Kasumi-1 (cell line): Measurements from ENCODE around the gene H2BK1.

Experiments used
- DNase-seq, 2 experiments: peaks; one replicate each; lab custom pipeline; 2025; lab: John Stamatoyannopoulos, UW

H2BK1 gene

GRCh38 chr7:151232091-151232916 lies 22.0 kb upstream of the H2BK1 start, which contains the start of gene CHPF2:
Gene CHPF2 (plus strand): TSS chr7:151232483. CDS start chr7:151234012, 1,529 bp downstream.
- DNase-seq: peak; percentile 91 to 94

- DNase-seq: no peak
Measured at GRCh38 chr7:151231080-151231479, 20.8 kb upstream of the H2BK1 start.

GRCh38 chr7:151229249-151229648 lies 19.0 kb upstream of the H2BK1 start:
- DNase-seq: no peak

GRCh38 chr7:151228024-151228866 lies 18.0 kb upstream of the H2BK1 start:
- DNase-seq: no peak

- DNase-seq: peak; percentile 95
Measured at GRCh38 chr7:151226875-151227782, 16.8 kb upstream of the H2BK1 start, which contains the start of gene ABCF2. Gene ABCF2 (minus strand): TSS chr7:151227205. CDS start chr7:151226458, 747 bp downstream.

- no peak for DNase-seq
Measured at GRCh38 chr7:151226560-151226874, 16.2 kb upstream of the H2BK1 start.

GRCh38 chr7:151225948-151226510 lies 15.7 kb upstream of the H2BK1 start:
- DNase-seq: no peak

GRCh38 chr7:151223728-151224127 lies 13.4 kb upstream of the H2BK1 start:
- no peak for DNase-seq

- no peak for DNase-seq
Measured at GRCh38 chr7:151218170-151218569, 7.9 kb upstream of the H2BK1 start.

GRCh38 chr7:151215396-151215795 lies 5.1 kb upstream of the H2BK1 start:
- no peak for DNase-seq

- no peak for DNase-seq
Measured at GRCh38 chr7:151213826-151214225, 3.5 kb upstream of the H2BK1 start.

GRCh38 chr7:151212626-151213025 lies 2.3 kb upstream of the H2BK1 start:
- no peak for DNase-seq

- no peak for DNase-seq
Measured at GRCh38 chr7:151211155-151211772, 976 bp upstream of the H2BK1 start.

- no peak for DNase-seq
Measured at GRCh38 chr7:151209588-151209987, 700 bp downstream of the H2BK1 start.

GRCh38 chr7:151208253-151208862 lies 1.9 kb downstream of the H2BK1 start:
- no peak for DNase-seq

GRCh38 chr7:151207804-151208203 lies 2.5 kb downstream of the H2BK1 start:
- no peak for DNase-seq

- DNase-seq: no peak
Measured at GRCh38 chr7:151207315-151207714, 3.0 kb downstream of the H2BK1 start.

GRCh38 chr7:151206914-151207313 lies 3.4 kb downstream of the H2BK1 start:
- DNase-seq: no peak

GRCh38 chr7:151205730-151206129 lies 4.6 kb downstream of the H2BK1 start:
- DNase-seq: no peak

GRCh38 chr7:151204383-151205032 lies 5.8 kb downstream of the H2BK1 start:
- no peak for DNase-seq
